NCI-H2171 treated with DMSO at 0.1 percent for 48 hours (cell line): Measurements from ENCODE around the gene CACNA1S.
A peak's percentile ranks its signal among the peaks of the same experiment; 100 is the strongest.

Experiments used
- DNase-seq: peaks from one replicate; lab custom pipeline; 2025; lab: John Stamatoyannopoulos, UW

Gene CACNA1S

DNA sequence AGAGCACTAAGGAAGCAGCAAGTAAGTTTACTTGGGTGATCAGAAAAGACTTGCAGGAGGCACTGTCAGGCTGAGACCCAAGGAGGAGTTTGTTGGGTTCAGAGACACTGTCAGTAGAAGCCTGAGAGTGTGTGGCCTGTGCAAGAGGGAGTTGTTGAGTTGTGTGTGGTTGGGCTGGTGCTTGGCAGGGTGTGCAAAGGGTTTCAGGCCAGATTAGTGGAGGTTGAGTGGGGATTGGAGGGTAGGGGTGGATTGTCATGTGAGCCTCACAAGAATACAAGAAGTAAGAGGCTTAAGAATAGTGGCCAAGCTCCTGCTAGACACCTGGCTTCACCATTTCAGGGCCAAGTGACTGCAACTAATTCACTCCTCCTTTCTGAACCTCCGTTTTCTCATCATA is 79.8 kb downstream of the CACNA1S start:
- no peak for DNase-seq

DNA sequence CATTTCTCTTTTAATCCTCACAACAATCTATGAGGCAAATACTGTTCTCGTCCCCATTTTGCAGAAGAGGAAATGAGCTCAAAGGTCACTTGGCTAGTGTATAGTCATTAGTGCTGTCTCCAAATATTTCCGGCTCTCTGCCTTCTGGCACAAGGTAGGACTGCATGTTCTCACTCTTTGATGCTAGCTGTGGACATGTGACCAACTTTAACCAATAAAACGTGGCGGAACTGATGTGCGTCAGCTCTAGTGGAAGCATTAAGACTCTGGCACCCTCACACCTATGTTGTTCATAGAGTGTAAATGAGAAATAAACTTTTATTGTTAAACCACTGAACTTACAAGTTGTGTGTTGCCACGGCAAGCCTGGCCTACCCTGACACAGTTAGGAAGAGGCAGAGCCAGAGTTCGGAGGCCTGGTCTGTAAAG is 83.8 kb downstream of the CACNA1S start:
- no peak for DNase-seq

DNA sequence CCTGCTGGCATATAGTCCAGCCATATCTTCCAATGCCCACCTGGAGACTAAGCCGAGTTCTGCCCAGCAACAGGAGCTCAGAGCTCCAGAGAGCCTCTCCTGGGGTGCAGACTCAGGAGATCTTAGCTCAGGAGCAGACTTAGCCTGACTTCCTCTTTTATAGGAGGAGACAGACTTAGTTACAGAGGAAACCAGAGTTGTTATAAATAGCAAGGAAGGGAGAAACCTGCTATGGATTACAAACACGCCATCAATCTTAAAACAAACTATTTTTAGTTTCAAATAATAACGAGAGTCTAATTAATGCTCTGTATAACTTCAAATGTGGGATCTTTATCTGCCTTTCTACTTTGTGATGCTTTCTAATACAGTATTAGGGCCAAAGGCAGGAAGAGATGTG is 85.4 kb downstream of the CACNA1S start:
- DNase-seq: no peak

DNA sequence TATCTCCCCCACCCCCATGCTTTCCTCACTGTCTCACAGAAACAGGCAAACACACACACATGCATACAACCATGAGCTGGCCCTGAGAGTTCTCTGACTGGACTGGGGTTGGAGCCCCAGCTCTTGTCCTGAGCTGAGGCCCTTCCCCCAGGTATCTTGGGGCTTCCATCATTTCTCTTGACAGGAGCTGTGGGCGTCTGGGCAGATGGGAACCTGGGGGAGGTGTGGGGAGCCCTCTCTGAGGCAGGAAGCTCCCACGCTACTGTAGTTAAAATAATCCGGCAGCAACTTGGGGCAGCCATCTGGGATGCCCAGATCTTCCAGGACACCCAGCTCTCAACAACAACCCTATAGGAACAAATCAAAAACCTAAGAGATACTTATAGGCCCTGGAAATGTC is 86.0 kb downstream of the CACNA1S start:
- DNase-seq: no peak

DNA sequence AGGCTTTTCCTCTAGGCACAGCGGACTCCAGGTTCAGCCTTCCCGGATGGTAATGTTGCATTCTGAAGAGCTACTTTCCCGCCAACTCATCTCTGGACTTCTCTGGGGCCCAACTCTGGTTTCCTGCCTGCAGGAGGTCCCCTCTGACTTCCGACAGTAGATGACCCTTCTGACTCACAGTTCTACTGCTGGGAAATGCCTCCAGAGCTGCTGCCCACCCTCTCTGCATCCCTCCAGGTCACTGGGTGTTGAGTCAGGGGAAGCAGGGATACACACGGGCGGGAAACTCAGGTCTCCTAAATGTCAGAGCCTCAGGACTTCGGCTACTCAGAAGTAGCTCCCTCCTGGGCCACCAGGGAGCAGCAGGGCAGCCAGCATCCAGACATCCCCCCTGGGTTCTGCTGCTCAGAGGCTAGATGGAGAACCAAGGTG is 86.6 kb downstream of the CACNA1S start:
- DNase-seq: no peak

DNA sequence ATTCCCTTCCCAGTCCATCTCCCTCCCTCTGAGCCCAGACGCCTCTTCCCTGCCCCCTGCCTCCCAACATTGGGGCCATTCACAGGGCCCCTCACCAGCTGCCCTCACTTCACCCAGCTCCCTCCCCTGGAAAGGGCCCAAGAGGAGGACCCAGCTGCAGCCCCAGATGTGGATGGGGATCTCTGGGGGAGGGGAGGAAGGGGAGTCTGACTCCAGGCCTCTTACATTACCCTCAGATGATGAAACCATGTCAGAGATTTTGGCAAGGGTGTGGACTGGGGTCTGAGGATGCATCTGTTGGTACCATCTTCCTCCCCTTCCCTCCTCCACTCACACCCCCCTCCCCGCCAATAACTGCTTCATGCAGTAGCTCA is 87.6 kb downstream of the CACNA1S start:
- no peak for DNase-seq

DNA sequence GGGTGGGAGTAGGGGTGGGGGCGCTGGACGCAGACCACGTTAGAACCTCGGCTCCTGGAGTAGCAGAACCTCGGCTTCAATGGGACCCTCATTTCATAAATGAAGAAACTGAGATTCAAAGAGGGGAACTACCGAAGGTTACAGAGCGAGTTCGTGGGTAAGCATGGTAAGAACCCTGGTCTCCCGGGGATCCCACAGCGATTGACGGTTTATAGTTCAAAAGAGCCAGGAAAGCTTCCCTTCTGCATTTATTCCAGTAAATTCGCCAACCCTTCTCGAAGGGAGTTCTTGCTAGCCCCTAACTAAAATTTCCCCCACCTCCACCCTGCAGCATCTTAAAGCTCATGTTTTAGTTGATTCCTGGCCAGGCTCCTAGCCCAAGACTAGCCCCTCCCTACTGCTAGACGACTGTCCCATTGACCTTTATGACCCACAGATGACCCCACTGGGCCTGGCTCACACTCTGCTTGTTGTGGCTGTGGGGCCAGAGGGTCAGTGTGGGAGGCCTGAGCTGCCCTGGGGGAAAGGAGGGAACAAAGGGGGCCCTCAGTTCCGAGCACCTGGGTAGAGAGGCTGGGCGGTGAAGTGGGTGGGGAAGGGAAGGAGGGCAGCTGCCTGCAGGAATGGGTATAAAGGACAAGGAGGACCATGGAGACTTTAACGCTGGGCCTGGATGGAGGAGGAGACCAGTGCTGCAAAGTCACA is 88.2 kb downstream of the CACNA1S start:
- DNase-seq: no peak

DNA sequence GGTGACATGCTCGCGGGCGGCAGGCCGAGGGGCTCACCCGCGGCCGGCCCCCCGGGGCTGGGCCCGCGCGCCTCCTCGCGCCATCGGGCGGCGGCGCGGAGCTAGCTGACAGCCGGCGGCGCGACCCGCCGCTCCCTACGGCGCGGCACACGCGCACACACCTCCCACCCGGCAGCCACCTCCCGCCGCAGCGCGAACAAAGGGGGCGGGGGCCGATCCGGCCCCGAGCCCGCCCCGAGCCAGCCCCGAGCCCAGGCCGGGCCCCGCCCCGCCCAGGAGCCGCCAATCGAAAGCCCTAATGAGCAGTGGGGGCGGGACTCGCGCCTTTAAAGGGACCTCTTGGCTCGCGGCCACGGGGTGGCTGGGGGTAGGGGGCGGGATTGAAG is 88.7 kb downstream of the CACNA1S start, which contains the start of gene KIF21B:
KIF21B (minus strand) TSS at position 198 of the 386 bp plus-strand sequence. CDS start 331 bp downstream, outside the sequence.
- peak; percentile 81 for DNase-seq

DNA sequence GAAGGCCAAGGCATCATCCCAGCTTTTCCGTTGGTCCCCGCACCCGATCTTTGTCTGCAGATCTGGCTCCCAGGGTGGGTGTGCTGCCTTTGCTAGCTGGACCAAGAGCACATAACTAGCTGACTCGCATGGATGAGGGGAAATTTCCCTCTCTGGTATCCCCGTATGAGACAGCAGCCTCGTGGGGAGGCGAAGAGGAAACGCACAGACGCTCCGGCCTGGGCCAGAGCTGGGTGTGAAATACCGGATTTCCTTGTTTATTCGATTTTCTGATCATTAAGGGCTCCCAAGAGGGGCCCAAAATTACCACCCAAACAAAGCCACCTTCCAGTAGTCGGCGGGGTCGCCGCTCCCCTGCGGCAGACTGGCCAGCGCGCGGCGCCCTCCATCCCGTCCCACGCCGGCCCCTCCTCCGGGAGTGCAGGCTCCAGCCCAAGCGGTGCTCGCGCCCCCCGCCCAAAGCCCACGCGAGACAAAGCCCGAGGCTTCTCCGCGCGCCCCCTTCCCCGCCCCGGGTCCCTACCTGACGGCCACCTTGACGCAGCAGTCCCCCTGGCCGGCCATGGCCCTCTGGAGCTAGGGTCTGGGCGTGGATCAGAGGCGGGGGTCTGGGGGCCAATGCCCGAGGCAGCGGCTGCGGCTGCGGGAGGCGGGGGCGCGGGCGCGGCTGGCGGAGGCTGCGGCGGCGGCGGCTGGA is 89.3 kb downstream of the CACNA1S start:
- DNase-seq: no peak

DNA sequence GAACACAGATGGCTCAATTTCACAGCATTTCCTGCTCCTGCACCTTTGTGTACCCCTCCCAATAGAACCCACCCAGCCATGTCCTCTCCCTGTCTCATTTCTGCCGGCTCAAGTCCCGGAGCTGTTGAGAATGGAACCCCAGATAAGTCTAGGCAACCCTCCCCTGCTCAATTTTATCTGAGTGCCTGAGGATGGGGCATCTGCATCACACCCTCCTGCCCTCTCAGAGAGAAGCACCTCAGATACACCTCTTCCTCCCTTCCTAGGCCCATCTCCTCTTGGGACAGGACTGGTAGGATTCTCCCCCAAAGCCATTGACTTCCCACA is 89.8 kb downstream of the CACNA1S start:
- no peak for DNase-seq

DNA sequence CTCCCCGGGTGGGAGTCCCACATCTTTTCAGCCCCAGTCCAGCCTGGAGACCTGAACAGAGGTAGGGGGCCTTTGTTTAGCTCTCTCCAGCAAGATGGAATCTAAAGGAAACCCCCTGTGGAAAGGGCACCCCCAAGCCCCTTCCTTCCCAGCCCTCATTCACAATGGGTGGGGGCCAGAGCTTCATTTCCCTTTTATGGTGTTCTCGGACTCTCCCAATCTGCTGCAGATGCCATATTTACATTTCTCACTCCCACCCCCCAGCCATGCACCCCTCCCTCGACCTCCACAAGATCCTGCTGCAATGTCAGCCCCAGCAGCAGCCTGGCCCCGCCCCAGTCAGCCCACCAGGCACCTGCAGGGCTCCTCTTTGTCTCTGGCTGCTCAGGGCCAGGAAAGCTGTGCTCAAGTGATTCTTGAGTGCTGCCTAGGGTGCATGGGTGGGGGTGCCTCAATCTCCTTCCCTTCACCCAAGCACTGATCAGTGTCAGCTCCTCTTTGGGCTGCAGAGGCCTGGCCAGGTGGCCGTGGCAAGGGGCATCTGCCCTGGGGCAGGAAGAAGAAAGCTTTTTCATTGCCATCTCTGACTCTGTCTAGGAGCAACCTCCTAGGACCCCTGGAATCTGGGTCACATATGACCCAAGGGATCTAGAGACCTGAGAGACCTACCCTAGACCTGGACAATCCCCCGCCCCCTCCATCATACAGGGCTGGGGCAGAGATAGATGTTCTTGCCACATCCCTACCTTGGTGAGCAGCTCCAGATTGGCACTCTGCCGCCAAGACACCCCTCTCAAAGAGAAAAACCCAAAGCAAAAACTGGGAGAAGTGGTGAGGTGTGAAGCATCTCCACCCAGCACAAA is 90.4 kb downstream of the CACNA1S start:
- DNase-seq: no peak

DNA sequence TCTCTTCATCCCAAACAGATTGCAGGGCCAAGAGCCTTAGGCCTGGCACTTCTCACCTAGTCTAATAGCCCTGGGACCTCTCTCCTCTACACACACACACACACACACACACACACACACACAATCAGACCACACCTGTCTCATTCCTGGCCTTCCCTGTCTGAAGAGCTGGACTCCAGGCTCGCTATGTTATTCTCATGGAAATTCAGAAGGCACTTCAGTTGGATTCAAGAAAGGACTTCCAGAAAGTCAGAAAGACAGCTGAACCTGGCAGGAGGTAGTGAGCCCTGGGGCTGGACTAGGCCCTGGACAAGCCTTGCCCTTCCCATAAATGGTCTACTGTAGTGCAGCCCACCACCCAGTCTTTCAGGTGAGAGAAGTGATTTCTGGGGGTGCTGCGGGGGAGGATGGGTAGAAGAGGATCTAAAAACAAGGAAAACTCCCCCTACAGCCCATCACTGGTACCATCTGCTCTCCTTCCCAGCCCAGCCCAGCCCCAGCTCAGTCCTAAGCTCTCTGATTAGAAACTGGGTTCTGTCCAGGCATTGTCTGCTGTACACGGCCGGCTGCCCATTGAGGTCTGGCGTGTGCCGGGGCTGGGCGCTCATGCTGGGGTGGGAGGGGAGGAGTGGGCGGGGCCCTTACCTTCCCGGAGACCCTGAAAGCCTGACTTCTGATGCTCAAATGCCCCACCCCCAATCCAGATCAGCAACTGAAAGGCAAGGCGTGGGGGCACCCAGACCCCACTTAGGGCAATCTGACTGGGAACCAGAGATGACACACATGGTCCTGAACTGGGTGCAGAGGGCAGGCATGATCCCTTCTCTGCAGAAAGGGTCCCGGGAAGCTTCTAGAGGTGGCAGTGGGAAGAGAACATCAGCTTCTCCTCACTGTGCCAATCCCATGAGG is 91.3 kb downstream of the CACNA1S start:
- no peak for DNase-seq

DNA sequence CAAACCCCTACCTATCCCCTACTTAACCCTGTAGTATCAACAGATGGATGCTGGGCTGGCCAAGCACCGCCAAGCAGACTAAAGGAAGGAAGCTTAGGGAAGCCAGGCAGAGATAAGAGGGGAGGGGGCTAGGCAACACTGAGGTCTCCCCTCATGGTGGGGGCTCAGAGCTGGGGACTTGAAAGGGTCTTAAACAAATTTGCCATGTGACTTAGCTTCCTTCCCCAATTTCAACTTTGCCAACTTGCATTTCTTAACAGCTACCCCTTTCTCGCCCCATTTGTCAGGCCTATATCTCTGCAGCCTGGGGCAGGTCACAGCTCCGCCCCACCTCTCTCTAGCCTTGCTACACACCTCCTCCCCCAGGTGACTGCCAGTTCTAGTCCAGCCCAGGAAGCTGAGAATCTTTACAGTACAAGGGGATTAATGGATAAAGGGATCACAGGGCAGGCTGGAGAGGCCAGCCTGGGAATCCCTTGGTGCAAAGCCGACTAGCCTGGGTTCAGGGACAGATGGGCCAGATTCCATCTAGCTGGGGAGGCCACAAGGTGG is 92.1 kb downstream of the CACNA1S start:
- DNase-seq: no peak

DNA sequence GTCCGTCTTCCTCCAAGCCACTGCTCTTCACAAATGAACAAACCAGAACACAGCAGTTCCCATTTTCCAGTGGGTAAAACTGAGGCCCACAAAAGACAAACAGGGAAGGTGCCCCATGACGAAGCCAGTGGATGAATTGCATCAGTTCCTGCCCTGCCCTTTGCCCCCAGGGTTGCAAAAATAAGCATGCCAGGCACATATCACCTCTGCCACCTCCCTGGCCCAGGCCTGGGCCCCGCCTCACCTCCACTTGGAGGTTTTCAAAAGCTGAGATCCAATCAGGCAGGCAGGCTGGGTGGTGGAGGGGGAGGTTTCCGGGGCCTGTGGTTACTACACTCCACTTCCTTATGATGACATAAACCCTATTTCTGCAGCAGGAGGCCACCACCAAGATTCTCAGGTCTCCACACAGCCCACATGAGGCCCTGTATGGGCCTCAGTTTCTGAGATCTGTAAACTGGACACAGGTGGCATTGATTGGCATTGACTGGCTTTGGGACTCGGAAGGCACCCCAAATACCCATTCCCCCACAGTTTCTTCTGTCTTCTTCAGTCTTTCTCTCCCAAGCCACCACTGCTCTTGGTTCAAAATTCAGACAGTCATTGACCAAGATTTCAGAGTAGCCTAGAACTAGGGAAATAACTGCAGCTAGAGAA is 92.8 kb downstream of the CACNA1S start:
- DNase-seq: no peak

DNA sequence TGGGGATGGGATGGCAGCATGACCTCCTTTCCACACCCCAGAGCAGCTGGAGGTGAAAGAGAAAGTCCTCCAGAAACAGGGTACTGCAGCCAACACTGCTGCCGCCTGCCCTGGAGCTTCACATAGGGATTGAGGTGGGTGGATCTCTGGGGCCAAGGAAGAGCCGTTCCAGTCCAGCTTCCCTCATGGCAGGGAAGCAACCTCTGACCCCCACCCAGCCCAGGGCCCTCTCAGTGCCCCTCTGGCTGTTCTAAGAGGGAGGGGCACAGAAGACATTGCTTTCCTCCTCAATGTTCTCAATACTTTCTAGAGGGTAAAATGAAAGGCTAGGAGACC is 94.4 kb downstream of the CACNA1S start:
- no peak for DNase-seq

DNA sequence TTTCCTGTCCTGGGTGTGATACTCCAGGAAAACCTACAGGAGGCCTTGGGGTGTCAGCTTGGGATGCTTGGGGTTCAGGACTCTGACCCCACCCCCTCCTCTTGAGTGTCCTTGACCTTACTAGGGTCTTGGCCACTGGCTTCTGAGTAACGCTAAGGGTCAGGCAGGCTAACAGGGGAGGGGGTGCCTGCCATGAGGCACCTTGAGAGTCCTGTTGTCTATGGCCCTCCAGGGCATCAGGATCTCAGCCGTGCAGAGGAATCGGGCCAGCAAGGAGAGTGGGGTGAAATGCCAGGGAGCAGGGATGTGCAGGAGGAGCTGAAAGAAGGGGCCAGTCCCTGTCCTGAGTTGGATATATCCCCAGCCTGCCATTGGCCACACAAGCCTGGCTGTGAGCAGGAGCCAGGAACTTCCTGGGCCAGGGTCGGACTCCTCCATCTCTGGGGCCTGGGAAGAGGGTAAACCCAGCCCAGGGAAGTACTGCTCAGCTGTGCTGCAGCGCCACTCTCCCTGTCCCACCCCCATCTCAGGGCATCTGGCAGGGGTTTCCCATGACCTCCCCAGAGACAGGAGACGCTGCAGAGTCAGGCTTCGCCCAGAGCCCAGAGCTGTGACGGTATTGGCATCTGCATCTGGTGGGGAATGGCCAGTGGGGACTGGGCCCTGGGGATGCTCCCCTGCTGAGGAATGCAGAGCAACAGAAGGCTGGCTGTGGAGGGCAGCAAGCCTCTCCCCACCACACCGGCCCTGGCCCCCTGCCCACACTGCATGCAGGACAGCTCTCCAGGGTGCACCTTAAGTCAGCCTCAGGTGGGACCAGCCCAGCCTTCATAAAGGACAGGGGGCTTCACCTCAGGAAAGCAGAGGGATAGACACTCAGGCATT is 95.0 kb downstream of the CACNA1S start:
- peak; percentile 89 for DNase-seq

DNA sequence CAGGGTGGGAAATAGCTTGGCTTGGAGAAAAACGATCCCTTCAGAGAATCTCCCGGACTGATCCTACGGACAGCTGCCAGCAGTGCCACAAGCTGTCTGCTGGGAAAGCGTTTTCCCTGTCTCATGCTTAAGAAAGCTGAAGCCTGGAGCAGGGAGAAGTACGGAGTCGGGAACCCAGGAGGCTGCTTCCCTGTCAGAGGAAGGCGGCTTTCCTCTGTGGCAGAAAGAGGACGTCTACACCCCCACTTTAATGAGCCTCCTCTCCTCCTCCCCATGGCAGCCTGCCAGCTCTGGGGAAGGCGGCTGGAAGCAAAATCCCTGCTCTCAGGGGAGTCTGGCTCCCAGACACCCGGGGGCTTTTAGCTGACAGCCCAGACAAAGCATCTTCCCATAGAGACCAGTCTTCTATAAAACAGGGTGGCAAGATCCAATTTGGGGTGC is 96.0 kb downstream of the CACNA1S start:
- DNase-seq: peak; percentile 90

DNA sequence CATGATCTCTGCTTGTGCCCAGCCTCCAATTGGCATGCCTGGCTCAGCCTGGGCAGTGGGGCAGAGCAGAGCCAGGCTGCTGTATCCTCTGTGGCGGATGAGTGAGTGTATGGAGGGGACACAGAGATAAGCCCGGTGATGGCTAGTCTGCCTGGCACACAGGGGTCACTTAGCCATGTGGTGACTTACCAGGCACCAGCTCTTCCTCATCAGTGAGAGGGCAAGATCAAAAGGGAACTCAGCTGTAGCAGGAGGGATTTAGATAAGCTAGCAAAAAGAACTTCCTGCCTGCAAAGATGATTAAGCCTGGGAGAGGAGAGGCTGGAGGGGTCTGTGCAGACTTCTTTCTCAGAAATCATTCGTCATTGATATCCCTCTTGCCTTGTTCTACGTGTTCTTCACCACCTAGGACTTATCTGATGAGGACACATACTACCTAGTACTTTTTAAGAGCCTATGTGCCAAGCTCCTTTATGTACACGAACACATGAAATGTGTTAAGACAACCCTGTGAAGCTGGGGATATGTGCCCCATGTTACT is 96.6 kb downstream of the CACNA1S start:
- DNase-seq: no peak

DNA sequence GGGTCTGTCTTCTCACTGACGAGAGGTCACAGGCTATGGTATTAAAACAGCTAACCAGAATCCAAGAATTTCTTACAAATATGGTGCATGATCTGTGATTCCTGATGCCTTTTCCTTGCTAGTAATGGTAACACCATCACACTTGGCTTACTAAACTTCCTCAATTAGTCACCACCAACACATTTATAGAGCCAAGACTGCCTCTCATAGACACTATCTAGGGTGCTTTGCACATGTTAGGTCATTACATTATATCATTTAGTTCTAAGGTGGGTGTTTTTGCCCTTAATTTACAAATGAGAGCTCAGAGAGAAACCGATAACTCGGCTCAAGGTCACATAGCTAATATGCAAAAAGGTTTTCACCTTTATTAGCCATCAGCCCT is 97.4 kb downstream of the CACNA1S start:
- no peak for DNase-seq
